Measurements from ENCODE around the gene ARFGEF3.

DNA sequence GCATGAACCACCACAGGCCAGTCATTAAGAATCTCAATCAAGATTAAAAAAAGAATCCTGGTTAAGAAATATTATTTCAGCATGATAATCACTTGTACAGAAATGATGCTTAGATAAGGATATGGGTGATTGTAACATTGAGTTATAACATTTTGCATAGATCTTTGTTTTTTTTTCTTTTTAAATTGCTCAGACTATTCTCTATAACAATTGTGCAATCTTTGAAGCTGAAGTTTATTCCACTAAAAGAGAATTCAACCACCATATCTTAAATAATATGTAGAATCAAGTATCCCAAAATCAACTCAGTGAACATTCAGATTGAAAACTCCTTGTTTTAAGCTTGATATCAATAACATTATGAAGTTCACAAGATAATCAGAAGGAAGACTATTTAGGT is 215.3 kb downstream of the ARFGEF3 start:
- TF ChIP-seq, protein P1, sequence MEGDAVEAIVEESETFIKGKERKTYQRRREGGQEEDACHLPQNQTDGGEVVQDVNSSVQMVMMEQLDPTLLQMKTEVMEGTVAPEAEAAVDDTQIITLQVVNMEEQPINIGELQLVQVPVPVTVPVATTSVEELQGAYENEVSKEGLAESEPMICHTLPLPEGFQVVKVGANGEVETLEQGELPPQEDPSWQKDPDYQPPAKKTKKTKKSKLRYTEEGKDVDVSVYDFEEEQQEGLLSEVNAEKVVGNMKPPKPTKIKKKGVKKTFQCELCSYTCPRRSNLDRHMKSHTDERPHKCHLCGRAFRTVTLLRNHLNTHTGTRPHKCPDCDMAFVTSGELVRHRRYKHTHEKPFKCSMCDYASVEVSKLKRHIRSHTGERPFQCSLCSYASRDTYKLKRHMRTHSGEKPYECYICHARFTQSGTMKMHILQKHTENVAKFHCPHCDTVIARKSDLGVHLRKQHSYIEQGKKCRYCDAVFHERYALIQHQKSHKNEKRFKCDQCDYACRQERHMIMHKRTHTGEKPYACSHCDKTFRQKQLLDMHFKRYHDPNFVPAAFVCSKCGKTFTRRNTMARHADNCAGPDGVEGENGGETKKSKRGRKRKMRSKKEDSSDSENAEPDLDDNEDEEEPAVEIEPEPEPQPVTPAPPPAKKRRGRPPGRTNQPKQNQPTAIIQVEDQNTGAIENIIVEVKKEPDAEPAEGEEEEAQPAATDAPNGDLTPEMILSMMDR (conservative IDR thresholded peaks at IDR 0.05; ENCODE audit: low read depth, low read length), result no peak
- no peak for TF ChIP-seq EZH2 (IDR thresholded peaks at IDR 0.05; ENCODE audit: borderline replicate concordance, low read depth, low read length, poor library complexity, severe bottlenecking)

All from A673 (cell line).